IMR-90 (cell line): Measurements from ENCODE around the gene PDZRN3.

Experiments
- CEBPB ChIP-seq: IDR thresholded peaks from 2 replicates; pipeline ENCODE4 v1.6.1; 2012; ENCODE audit warnings: low read depth, low read length, improper control_type of control experiment
- FOS ChIP-seq: fragments of 150-350 bp; IDR thresholded peaks from 2 replicates; pipeline ENCODE4 v1.6.1; 2016; ENCODE audit warnings: low read depth, low read length
- MAFK ChIP-seq: IDR thresholded peaks from 2 replicates; pipeline ENCODE4 v1.6.1; 2012; ENCODE audit warnings: low read depth, low read length, improper control_type of control experiment
- POLR2A ChIP-seq: IDR thresholded peaks from 2 replicates; pipeline ENCODE4 v1.6.1; 2012; ENCODE audit warnings: mild to moderate bottlenecking, low read depth, low read length
- RAD21 ChIP-seq: IDR thresholded peaks from 2 replicates; pipeline ENCODE4 v1.6.1; 2012; ENCODE audit warnings: low read length, improper control_type of control experiment
- RCOR1 ChIP-seq: IDR thresholded peaks from 2 replicates; pipeline ENCODE4 v1.6.1; 2012; ENCODE audit warnings: mild to moderate bottlenecking, low read length, improper control_type of control experiment; ENCODE audit not compliant: insufficient replicate concordance
- TF ChIP-seq, protein P1 (sequence below): conservative IDR thresholded peaks from 2 replicates; pipeline ENCODE4 v1.5.1; 2012; ENCODE audit warnings: mild to moderate bottlenecking, low read depth, low read length, improper control_type of control experiment

DNA sequence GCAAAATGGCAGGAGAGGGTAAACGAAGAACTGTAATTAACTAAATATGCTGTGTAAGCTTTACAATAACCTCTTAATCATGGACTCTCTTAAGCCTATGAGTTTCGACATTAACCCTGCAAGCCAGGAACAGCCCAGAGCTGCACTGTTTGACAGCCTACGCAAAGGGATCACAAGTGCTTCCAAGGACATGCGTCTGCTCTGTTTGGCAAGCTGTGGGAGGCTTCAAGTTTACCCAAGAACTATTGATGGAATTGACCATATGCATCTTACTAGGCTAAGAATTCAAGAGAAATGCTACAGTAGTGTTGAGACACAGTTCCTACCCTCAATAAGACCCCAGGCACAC lies 66.0 kb downstream of the PDZRN3 start:
- TF ChIP-seq, protein P1, sequence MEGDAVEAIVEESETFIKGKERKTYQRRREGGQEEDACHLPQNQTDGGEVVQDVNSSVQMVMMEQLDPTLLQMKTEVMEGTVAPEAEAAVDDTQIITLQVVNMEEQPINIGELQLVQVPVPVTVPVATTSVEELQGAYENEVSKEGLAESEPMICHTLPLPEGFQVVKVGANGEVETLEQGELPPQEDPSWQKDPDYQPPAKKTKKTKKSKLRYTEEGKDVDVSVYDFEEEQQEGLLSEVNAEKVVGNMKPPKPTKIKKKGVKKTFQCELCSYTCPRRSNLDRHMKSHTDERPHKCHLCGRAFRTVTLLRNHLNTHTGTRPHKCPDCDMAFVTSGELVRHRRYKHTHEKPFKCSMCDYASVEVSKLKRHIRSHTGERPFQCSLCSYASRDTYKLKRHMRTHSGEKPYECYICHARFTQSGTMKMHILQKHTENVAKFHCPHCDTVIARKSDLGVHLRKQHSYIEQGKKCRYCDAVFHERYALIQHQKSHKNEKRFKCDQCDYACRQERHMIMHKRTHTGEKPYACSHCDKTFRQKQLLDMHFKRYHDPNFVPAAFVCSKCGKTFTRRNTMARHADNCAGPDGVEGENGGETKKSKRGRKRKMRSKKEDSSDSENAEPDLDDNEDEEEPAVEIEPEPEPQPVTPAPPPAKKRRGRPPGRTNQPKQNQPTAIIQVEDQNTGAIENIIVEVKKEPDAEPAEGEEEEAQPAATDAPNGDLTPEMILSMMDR, result no peak
- no peak for TF ChIP-seq POLR2A
- TF ChIP-seq RAD21, result no peak
- TF ChIP-seq RCOR1, result no peak
- TF ChIP-seq CEBPB, result no peak
- peak; percentile 35; the same call in 1 of the 2 replicates for TF ChIP-seq MAFK
- no peak for TF ChIP-seq FOS
